Fibroblast of upper back skin (primary cell): Measurements from ENCODE around the gene HS3ST3A1.
A peak's percentile ranks its signal among the peaks of the same experiment; 100 is the strongest.
"Not testable (repeated sequence)": the region's sequence is repeated elsewhere in the genome, so short reads cannot be mapped to it uniquely, and the experiment has no call there.

Experiments used
- DNase-seq: peaks from one replicate; pipeline ENCODE4 v3.0.0-alpha.2; 2013

The HS3ST3A1 gene

DNA sequence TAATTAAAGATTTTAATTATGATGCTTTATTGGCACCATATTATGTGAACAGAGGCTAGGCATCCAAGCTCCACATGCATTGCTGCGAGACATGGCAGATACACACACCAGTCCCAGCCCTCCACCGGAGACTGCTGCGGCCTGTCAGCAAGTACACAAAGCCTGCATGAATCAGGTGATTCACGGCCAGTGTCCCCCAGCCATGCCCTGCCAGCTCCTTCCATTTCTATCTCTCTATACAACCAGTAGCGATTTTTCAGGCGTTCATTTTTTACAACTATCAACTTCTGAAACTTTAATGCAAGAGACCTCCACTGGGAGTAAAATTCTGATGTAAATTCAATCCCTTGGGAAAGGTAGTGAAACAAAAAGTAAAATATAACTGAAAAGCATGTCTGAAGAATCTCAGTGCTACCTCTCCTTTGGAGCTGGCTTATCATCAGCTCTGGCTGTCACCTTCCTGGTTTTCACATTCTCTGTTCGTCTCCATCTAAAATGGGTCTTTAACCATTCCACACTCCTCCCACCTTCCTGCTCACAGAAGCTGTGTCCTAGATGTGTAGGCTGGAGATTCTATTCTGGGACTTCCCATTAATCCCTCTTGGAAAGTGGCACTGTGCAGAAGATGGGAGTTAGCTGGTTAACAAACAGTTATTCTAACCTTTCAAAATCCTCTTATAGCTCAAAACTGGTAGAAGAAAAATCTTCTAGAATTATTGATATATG, 32.2 kb downstream of the HS3ST3A1 start:
- DNase-seq = peak; percentile 88

DNA sequence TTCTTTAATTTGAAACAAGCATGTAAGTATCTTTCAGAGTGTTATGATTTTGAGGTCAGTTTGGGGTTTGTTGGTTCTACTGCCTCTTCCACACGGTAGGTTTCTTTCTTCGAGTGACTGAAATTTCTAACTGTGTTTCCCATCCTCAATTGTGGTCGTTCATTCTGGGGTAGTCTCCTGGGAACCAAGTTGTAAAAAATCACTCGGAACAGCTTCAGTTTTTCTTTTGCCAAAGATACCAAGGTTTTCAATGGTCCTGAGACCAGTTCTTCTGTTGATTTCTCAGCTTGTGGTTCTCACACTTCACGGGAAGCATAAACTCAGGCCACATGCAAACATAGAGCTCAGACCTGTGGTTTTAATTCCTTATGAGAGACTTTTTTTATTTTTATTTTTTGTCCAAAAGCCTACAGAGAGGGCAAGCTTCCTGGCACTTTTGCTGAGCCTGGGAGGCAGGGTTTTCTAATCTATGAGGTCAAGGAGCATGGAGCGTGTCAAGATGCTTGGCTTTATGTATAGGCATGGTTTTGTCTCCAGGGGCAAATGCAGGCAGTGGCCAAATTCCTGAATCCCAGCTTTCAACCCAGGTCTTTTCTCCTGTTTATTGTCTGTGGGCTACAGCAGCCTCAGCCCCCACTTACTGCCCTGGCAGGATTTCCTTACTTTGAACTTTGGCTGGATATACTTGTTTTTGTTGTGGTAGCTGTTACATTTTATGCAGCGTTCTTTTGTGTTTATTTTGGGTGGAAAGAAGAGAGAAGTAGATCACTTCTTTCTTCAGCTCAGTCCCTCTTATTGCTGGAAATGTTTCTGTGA, 32.9 kb downstream of the HS3ST3A1 start:
- peak; percentile 63 for DNase-seq

DNA sequence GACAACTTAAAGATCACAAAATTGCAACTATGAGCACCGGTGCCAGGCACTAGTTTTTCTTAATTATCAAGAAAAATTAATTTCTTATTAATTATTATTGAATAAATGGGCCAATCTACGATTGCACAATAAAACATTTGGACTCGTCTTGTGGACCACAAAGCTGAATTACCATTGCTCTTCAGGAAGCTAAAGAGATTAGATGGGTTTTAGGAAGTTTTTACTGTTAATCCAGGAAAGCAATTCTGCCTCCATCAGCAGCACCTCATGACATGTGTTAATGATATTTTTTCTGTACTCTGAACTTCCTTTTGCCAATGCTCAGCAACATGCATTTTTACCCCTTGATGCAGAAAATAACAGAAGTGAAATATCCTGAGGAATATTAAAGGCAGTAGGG, 37.9 kb downstream of the HS3ST3A1 start:
- DNase-seq = no peak

DNA sequence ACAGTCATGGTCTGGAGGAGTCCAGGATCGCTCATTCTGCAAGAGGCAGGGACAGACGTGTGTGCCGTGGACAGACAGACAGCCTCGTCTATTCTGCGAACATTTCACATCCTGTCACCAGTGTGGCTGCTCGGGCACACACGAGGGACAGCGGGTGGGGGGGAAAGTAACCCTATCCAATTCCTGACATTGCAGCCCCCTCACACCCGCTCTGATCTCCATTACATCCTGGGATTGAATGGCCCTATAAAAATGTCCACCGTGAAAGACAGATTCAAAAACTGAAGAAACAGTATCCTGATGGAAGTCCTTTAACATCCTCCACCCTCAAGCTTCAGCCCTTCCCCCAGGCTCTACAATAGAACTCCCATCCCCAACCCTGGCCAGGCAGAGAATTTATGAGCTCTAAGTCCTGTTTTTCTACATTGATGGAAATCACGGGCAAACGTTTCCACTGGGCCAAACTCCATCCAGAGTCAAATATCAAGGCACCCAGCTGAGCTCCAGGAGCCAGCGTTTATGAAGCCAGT, 39.4 kb downstream of the HS3ST3A1 start:
- peak; percentile 73 for DNase-seq

DNA sequence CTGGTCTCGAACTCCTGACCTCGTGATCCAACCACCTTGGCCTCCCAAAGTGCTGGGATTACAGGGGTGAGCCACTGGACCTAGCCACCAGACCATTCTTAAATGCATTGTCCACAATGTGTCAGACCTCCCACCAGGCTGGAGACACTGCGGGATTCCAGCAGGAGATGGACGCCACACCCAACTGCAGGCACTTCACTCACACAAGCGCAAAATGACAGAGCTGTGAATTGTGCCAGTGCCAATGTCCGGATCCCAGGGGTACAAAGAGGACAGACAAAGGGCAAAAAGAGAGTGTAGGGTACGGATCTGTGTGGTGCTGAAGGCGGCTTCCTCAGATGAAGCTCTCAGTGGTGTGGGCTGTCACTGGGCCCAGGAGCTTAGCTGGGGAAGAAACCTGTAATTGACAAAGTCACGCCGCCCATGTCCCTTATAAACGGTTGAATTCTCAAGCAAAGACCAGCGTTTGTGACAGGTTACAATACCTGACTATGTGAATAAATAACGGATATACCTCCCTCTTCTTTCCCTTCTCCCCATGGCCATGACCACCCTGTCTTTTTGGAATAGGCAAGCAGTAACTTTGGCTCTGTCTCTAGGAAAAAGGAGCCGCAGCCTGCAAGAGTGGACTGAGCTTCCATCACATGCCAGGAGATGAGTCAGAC, 40.0 kb downstream of the HS3ST3A1 start:
- DNase-seq = peak; percentile 97

DNA sequence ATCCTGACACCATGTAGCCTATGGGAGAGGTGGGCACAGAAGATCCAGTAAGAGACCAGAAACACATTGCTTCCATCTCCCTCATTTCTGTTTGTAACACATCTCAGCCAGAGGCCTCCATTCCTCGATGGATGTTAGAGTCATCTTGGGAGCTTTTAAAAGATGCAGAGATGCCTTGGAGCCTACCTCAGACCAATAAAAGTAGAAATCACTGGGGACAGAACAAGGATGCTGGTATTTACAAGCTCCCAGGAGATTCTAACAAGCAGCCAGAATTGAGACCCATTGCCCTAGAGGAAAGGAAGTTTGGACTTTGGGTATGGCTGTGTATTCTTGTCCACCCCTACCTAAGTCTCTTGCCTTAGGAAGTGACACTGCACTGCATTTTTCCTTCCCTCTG, 40.8 kb downstream of the HS3ST3A1 start:
- no peak for DNase-seq

DNA sequence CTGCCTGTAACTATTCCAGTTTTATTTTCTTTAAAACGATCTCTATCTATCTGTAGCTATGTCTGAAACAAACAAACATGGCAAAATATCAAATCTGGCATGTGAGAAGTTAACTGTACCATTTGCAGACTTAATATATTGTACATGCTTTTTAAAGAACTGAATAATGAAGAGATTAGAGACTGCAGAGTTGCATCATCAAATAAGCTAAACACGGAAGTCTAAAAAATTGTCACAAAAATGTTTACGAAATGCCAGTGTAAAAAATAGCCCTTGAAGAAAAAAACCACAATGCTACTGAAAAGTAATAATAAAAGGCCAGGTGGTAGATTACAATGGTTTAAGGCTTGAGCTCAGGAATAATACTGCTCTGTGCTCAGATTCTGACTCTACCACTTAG, 43.1 kb downstream of the HS3ST3A1 start:
- no peak for DNase-seq

DNA sequence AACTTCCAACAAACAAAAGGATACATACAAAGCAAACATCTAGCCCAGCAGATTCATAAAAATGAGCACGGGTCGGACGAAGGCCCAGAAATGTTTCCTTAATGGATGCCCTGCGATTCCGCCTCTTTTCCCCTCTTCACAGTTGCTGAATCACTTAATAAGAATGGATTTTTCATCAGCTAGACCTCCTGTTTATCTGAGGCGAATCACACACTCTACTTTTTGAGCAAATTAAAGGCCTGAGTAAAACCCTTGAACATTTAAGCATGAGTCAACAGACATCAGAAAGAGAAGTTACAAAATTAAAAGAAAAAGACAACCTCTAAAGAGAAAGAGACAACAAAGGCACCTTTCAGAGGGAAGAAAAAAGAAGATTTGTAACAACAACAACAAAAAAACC, 44.7 kb downstream of the HS3ST3A1 start:
- peak; percentile 82 for DNase-seq

DNA sequence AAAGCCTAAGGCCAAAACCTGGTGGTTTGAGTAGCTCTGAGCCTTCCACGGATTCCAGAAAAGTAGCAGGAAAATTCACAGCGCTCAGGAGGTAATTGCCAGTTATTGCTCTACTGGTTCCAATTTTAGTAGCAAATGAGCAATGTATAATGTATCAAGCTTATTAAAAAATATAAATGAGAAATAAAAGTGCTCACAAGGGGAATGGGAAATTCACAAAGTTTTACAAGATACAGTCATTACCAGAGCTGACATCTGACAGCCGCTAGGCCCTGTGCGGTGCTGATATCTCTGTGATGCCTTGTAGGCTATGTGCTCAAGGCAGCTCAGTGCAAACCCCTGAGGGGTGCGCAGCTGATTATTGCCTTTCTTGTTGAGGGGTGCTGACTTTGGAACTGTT, 47.5 kb downstream of the HS3ST3A1 start:
- no peak for DNase-seq

DNA sequence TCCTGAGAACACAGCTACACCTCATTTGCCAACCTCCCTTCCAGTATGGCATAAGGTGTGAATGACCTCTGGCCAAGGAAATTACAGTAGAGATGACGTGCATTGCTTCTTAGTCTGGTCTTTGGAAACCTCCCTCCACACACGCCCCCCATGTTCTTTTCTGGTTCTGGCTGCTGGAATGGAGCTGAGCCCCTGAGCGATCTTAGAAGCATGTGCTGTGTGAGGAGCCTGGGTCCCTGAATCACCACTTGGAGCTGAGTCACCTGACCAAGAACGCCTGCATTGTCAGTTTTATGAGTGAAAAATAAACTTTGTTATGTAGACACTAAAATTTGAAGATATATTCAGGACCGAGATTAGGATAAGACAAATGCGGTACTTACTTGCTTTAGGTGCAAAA, 51.4 kb downstream of the HS3ST3A1 start:
- DNase-seq = no peak

DNA sequence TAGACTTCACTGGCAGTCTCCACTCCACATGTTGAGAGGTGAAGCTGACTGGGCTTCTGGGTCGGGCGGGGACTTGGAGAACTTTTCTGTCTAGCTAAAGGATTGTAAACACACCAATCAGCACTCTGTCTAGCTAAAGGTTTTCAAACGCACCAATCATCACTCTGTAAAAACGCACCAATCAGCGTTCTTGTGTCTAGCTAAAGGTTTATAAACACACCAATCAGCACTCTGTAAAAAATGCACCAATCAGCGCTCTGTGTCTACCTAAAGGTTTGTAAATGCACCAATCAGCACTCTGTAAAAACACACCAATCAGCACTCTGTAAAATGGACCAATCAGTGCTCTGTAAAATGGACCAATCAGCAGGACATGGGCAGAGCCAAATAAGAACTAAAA, 53.2 kb downstream of the HS3ST3A1 start:
- DNase-seq = not testable (repeated sequence)

DNA sequence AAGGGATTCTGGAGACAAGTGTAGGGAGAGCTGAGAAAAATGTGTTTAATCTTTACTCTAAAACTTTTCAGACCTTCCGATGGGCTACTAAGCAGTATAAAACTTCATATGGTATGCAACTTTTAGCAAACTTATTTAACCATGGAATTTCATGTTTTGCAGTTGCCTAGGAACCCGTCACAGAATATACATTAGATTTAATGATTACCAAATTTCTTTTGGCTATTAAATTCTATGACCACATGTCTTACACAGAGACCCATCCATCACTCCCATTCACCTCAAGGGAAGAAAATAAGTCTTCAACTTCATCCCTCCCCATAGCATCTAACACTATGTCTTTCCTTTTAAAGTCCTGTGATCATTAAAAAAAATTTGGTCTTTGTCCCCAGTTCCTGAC, 54.9 kb downstream of the HS3ST3A1 start:
- DNase-seq = peak; percentile 58

DNA sequence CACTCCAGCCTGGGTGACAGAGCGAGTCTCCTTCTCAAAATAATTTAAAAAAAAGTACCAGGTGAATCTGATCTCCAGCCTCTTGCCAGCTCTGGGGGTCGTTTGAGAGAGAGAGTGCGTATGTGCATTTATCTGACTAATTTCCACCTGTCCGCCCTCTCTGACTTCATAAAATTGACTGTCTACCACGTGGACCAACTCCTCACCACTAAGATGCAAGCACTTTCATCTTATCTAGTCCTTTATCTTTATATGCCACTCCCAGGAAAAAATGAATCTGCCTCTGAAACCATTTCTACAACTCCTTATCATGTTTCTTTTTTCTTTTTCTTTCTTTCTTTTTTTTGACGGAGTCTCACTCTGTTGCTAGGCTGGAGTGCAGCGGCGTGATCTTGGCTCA, 55.8 kb downstream of the HS3ST3A1 start:
- no peak for DNase-seq

DNA sequence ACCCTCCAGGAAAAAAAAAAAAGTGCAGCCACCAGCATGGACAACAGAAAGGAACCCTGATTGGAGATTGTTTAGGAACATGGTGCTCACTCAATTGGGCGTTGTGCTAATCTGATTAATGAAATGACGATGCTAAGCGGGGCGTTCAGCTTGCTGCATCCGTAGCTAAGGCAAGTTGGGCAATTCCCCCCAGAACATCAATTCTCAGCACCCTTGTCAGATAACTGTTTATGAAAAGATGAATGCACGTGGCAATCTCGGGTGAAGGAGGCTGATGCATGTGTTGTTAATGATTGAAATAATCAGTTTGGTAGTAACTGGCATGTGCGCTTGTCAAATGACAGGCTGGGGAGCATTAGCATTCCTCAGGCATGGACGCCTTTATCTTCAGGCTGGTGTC, 57.0 kb downstream of the HS3ST3A1 start:
- no peak for DNase-seq

DNA sequence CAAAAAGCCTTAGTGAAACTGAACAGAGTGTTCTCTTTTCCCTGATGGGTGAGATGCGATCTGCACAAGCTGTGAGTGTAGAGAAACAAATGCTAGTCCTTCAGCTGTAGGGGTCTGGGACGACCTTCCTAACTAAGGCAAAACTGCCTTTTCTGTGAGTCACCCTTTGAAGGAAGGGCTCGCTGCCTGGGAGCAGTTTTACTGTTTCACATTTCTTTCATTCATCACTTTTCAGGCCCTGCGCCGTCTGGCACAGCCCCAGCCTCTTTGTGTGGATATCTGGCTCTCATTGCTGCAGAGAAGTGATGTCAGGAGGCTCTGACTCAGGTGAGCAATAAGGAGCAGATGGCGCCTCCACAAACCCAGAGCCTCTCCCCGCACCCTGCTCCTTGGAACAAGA, 57.4 kb downstream of the HS3ST3A1 start:
- DNase-seq = peak; percentile 100

DNA sequence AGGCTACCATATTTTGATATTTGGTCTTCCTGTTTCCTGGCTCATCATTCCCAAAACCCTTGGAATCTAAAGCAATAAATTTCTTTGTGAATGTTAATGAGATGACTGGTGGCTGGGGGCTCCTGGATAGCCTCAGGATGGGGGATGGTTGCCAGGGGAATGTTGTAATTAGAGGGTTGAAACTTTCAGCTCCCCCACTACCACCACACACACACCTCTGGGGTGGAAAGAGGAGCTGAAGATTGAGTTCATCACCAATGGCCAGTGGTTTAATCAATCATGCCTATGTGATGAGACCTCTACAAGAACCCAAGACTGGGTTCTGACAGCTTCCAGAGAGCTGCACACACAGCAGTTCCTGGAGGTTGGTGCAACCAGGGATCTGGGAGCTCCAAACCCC, 59.1 kb downstream of the HS3ST3A1 start:
- peak; percentile 94 for DNase-seq

DNA sequence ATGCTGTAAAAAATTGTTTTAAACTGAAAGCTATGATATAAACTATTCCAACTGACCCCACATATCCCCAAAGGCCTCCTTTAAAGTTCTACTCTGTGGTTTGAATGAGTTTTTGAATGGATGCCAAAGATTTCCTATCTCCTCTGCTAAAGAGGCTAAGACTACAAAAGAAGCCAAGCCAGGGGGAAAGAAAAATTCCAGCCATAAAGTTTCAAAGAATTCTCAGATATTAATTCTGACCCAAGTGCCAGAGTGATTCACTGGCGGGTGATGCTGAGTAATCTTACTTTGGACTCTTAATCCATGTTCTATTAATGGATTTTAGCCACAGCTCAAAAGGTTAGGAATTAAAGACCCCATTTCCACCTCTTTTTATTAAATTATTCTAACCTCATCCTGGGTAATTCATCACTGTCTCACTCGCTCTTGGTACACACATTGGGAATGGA, 60.7 kb downstream of the HS3ST3A1 start:
- DNase-seq = peak; percentile 99

DNA sequence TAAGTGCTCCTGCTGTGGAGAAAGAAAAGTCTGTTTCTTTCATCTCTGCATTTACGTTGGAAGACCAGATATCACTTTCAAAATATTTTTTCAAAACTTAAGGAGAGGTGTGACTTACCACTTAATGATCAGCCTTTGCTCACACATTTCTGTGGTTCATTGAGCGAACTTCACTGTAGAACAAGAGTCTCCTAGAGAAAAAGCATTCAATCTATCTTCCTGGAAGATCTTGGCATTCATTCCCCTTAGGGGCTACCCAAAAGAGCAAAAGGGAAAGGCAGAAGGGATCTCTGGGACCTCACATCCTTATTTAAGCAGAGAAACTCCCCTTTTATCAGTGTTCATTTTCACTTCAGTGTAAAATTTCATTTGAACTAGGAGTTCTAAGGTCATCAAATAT, 61.2 kb downstream of the HS3ST3A1 start:
- DNase-seq = peak; percentile 73

DNA sequence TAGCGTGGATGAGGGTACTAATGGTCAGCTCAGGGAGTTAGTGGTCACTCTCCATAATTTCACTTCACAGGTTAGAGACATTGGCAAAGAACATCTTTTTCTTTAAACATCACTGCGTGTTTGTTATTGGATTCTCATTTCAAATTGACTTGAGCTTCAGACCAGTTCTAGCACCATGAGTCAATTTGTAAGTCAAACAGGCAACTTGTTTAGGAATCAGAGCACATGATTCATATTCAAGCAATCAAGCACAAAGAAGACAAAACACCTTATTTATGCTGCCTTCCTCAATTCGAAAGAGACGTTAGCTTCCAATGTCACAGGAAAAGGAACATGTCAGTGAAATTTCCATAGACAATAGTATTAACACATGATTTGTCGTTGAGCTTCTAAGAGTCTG, 62.3 kb downstream of the HS3ST3A1 start:
- no peak for DNase-seq

DNA sequence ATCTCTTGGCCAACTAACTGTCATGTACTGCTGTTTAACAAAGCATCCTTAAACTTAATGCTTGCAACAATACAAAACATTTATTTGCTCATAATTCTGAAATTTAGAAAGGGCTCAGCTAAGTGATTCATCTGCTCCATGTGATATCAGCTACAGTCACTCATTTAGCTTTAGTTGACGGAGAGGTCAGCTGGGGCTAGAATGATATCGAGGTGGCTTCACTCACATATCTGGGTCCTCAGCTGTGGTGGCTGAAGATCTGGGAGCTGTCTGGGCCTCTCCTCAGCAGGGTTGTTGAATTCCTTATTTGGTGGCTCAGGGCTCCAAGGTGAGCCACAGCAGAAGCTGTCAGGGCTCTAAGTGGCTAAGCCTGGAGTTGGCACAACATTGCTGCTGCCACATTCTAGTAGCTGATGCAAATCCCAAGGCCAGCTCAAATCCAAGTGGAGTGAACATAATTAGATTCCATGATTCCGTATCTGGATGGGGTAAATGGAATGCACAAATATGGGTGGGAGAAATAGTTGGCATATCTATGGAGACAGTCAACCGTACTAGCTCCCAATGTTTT, 62.8 kb downstream of the HS3ST3A1 start:
- peak; percentile 19 for DNase-seq

DNA sequence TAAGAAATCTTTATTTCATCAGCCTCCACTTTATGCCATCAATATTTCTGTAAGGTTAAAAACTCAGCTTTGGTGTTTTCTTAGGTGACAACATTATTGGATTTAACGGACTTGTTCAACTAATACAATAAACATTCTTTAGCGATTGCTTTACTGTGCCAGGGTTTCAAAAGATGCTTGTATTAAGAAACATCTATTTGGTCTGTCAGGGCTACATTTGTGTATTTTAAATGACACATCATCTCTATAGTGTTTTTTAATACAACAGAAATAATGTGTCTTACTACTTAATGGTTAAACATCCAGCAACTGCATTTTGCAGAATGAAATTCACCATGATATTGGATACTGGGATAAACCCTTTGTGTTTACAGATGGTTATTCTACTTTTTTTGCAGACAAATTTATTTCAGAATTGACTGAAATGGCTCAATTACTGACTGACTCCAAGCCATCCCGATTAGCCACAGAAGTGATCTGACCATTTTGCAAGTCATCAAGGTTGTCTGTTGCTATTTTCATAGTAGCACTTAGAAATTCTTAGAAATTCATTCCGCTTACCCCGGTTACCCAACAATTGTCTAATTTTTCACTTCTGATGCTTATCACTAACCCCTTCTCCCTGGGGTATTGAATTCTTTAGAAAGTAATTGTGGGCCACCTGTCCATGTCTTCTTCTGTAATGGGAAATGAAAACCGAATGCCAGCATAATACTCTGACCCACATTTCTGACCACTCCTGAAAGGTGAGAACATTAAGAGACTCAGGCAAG, 63.7 kb downstream of the HS3ST3A1 start:
- no peak for DNase-seq

DNA sequence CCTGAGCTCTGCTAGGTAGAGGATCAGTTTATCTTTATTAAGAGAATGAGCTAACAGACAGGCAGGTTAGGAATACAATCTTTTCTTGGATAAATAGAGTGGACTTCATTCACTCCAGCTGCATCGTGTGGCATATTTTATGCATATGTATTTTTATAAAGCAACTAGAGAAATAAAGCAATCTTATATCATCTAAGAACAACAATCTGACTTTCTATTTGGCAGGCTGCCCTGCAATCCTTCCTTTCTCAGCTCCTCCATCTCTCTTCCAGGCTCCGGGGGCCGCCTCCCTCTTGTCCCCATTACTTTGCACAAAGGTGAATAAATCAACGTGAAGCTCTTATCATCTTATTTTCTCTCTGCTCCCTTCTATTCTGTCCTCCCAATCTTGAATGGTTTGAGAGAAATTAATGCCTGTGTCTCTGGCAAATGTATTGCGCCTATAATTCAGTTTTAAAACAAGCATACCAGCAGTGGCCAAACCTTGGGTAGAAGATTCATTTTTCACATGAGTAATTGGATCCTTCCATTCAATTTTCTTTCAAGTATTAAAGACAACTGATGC, 64.5 kb downstream of the HS3ST3A1 start:
- no peak for DNase-seq
